GM12875 (cell line): Measurements from ENCODE around the gene NDUFB6.
A peak's percentile ranks its signal among the peaks of the same experiment; 100 is the strongest.

Experiments
- H3K4me3 ChIP-seq: one replicate; pipeline ENCODE4 v1.5.1; 2011; ENCODE audit warnings: low read depth, low read length, control low read depth
- TF ChIP-seq, protein P1 (sequence below): IDR thresholded peaks from 2 replicates; pipeline ENCODE4 v1.5.1; 2011; ENCODE audit warnings: low read depth, mild to moderate bottlenecking, control low read depth, inconsistent platforms, low read length, moderate library complexity, borderline replicate concordance; ENCODE audit not compliant: insufficient read depth

NDUFB6 gene

DNA sequence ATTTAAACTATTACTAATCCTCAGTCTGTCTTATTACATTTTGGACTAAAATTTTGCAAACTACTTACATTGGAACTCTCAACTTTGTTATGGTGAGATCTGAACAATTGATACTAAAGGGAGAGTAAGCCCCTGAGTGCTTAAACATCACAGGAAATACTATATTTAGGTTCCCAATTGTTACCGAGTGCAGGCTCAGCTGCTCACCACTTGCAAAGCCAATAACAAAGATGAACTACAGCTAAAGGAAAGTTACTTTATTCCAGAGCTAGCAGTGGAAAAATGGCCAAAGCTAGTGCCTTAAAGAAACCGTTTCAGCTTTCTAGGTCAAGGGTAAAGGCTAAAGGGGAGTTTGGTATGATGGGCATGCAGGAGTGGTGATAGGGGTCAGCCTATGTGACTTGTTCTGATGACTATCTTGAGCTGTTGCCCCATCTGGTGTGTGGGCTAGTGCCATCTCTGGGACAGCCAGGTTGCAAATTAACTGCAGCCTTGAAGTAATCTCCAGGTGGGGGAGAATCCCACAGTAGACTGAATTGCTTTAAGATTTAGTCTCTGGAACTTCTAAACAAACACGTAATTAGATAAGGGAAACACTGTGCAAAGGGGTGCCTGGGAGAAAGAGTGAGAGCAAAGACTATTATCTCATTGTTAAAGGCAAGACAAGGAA, 7.8 kb upstream of the NDUFB6 start:
- no peak overlapping the region for H3K4me3 ChIP-seq
- TF ChIP-seq, protein P1, sequence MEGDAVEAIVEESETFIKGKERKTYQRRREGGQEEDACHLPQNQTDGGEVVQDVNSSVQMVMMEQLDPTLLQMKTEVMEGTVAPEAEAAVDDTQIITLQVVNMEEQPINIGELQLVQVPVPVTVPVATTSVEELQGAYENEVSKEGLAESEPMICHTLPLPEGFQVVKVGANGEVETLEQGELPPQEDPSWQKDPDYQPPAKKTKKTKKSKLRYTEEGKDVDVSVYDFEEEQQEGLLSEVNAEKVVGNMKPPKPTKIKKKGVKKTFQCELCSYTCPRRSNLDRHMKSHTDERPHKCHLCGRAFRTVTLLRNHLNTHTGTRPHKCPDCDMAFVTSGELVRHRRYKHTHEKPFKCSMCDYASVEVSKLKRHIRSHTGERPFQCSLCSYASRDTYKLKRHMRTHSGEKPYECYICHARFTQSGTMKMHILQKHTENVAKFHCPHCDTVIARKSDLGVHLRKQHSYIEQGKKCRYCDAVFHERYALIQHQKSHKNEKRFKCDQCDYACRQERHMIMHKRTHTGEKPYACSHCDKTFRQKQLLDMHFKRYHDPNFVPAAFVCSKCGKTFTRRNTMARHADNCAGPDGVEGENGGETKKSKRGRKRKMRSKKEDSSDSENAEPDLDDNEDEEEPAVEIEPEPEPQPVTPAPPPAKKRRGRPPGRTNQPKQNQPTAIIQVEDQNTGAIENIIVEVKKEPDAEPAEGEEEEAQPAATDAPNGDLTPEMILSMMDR = no peak

DNA sequence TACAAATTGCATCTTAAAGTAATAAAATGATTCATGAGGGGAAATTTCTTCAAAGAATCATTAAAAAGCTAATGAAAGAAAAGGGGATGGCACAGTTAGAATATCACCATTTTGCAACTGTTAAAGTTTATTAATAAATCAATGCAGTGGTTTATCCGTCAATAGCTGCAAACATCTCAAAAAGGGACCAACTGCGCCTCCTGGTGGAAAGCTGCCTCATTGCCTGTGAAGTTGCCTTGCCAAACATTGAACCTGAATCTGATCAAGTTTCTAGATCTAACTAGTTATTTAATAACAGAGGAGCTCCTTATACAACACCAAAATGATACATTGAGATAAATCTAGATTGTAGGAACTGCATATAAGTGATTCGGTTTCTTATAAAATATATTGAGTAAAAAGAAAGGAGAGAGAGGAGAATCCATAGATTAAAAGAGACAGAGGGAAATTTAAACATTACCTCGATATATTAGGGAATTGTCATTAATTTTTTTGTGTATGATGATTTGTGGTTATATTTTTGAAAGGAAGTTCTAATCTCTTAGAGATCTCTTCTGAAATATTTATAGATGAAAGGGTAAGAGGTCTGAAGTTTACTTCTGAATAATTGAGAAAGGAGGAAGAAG, 6.9 kb upstream of the NDUFB6 start:
- TF ChIP-seq, protein P1 = peak; percentile 79
- no peak overlapping the region for H3K4me3 ChIP-seq

DNA sequence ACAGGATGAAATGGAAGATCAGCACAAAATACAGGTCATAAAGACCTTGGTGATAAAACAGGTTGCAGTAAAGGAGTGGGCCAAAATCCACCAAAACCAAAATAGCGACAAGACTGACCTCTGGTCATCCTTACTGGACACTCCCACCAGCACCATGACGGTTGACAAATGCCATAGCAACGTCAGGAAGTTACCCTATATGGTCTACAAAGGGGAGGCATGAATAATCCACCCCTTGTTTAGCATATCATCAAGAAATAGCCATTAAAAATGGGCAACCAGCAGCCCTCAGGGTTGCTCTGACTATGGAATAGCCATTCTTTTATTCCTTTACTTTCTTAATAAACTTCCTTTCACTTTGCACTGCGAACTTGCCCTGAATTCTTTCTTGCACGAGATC, 6.0 kb upstream of the NDUFB6 start:
- H3K4me3 ChIP-seq = no peak overlapping the region
- TF ChIP-seq, protein P1 = no peak

DNA sequence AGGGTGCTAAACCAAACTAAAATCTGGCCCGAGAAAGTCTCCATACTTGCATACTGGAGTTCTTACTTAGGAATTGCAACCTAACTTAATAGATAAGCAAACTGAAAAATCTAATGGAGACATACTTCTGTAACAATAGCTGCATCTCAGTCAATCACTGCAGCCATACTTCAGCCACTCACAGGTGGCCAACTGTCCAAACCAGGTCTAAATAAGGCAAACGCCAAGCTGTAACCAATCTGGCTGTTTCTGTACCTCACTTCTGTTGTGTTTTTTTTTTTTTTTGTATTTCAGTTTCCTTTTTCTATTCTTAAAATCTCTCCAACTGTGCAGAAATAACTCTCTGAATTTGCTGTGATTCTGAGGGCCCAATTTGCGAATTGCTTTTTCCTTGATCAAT, 4.4 kb upstream of the NDUFB6 start:
- TF ChIP-seq, protein P1 = no peak
- H3K4me3 ChIP-seq = no peak overlapping the region

DNA sequence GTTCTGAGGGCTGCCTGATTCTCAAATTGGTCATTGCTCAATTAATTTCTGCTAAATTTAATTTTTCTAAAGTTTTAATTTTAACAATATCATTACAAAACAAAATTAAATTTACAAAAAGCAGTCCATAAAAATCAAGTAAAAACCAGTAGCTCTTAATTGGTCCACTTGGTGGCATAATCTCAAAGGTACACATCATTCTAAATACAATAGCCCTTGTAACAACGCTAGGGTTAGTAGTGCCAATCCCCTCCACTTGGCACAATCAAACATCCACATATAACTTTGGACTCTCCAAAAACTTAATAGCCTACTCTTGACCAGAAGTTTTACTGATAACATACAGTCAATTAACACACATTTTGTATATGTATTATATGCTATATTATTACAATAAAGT, 1.9 kb upstream of the NDUFB6 start:
- H3K4me3 ChIP-seq = no peak overlapping the region

DNA sequence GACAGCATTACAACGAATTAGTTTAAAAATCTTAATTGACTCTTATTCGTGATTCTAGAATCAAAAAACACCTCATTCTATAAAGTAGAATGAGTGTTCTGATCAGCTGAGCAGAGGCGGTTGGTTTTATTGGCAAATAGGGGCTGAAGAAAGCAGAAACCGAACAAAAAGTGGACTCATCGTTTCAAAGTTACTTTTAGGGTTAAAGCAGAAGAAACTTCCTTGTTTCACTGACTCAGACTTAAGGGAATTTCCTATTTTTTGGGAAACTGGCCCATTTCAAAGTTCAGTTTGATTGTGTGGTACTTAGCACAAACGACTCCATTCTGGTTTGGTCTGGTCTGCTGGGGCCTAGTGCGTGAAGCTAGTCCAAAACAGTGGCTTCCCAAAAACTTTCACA, 862 bp upstream of the NDUFB6 start:
- H3K4me3 ChIP-seq = no peak overlapping the region
- TF ChIP-seq, protein P1 = no peak

More for the DNA sequence above, 1.9 kb upstream of the NDUFB6 start:
- TF ChIP-seq, protein P1 = no peak
